Skin epidermis (tissue), 12 donors: ENCODE measurements around the gene GMDS.

Experiments
- H3K27ac ChIP-seq, 21 experiments: fragments of 200-600 bp; sonication (generic) in 11 of 21; one replicate each; pipeline ENCODE4 v1.5.0; 2020; ENCODE audit warnings: mild to moderate bottlenecking in 3 of 21, inconsistent platforms in 2 of 21, moderate library complexity in 2 of 21
- H3K4me3 ChIP-seq, 7 experiments: fragments of 200-600 bp; sonication (generic) in 2 of 7; one replicate each; pipeline ENCODE4 v1.5.0; 2020; ENCODE audit warnings: inconsistent platforms in 2 of 7, mild to moderate bottlenecking in 2 of 7, moderate library complexity in 1 of 7

GMDS gene

GRCh38 chr6:1726341-1726768, 519.0 kb downstream of the GMDS start:
- Histone ChIP-seq H3K4me3 (no peak overlapping the region), H3K27ac (no peak overlapping the region)

GRCh38 chr6:1724616-1725015, 520.8 kb downstream of the GMDS start:
- no peak overlapping the region for H3K4me3 ChIP-seq
- peak overlapping the region in 11 of 21 experiments; percentile 3 to 71 (median 41) for H3K27ac ChIP-seq

GRCh38 chr6:1724124-1724523, 521.3 kb downstream of the GMDS start:
- no peak overlapping the region for H3K4me3 ChIP-seq
- H3K27ac ChIP-seq, result peak overlapping the region in 7 of 21 experiments; percentile 4 to 61 (median 37)

DNA sequence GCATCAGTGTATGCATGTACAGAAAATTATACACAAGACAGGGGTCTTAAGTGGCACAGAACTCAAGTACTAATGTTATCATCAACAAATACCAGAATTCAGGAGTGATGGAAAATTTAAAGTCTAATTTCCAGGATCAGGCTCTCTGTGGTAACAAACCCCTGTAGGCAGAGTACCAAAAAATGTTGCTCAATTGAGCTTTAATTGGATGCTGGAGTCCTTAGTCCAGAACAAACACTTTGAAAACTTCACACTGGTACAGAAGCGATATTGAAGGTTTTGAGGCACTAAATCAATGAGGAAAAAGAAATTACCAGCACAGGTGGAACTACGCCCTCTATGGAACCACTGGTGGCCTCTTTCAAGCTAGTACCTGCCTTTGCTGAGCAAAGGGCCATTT, 522.6 kb downstream of the GMDS start:
- Histone ChIP-seq H3K4me3 (no peak overlapping the region), H3K27ac (no peak overlapping the region)

- H3K27ac ChIP-seq, result no peak overlapping the region
- H3K4me3 ChIP-seq, result no peak overlapping the region
Observed at GRCh38 chr6:1720620-1721322, 524.6 kb downstream of the GMDS start.

DNA sequence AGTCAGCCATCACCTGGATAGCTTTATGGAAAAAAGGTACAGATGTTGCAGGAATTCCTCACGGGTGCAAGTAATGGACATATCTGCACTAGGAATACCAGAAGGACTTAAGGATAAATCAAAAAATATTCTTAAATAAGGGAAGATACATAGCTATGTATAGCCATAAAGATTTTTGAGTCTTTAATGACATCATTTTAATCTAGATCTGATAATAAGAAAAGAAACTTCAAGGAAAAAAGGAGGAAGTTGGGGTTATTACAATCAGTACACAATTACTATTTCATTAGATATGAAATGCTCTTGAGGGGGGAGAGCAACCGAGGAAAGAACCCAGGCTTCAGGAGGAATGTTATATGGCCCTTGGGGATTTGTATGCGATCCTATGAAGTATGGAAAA, 525.5 kb downstream of the GMDS start:
- Histone ChIP-seq H3K27ac (no peak overlapping the region), H3K4me3 (no peak overlapping the region)

GRCh38 chr6:1716868-1717267, 528.5 kb downstream of the GMDS start:
- Histone ChIP-seq H3K4me3 (no peak overlapping the region), H3K27ac (no peak overlapping the region)

GRCh38 chr6:1716396-1716795, 529.0 kb downstream of the GMDS start:
- Histone ChIP-seq H3K27ac (peak overlapping the region in 1 of 21 experiments; percentile 34), H3K4me3 (no peak overlapping the region)

DNA sequence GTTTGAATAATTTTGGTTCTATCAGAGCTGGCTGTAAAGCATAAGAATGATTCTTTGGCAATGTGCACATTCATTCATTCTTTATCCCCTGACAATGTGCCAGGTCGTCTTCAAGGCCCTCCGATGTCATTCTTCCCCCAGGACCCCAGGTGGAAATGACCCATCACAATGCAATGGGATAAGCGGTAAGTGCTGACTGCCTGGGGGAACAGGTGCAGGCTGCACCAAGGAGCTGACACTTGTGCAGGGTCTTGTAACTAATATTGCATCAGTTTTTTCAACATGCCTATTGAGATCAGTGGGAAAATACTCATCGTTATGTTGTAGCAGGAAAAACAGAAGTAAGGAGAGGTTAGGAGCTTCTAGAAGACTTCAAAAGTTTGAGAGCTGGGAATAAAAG, 530.1 kb downstream of the GMDS start:
- Histone ChIP-seq H3K27ac (no peak overlapping the region), H3K4me3 (no peak overlapping the region)

- no peak overlapping the region for H3K4me3 ChIP-seq
Observed at GRCh38 chr6:1714654-1715053, 530.8 kb downstream of the GMDS start.

GRCh38 chr6:1713016-1713600, 532.3 kb downstream of the GMDS start:
- H3K27ac ChIP-seq, result peak overlapping the region in 1 of 21 experiments; percentile 35
- H3K4me3 ChIP-seq, result no peak overlapping the region

More at GRCh38 chr6:1714654-1715053, 530.8 kb downstream of the GMDS start:
- no peak overlapping the region for H3K27ac ChIP-seq

DNA sequence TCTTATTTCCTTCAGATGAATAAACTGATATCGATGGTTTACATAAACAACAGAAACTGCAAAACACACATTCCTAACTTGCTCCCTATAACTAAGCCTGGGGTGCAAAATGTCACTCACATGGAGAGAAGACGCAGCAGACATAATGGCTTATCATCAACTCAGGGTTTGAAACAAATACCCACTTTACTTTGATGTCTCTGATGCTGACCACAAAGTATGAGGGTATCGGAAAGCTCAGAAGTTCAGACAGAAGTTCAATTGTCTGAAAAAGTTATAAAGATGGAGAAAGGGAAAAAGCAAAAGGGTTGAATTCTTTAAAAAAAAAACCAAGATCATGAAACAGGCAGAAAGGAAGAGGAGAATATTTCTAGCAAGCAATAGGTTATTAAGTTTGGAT, 533.0 kb downstream of the GMDS start:
- no peak overlapping the region for H3K4me3 ChIP-seq

DNA sequence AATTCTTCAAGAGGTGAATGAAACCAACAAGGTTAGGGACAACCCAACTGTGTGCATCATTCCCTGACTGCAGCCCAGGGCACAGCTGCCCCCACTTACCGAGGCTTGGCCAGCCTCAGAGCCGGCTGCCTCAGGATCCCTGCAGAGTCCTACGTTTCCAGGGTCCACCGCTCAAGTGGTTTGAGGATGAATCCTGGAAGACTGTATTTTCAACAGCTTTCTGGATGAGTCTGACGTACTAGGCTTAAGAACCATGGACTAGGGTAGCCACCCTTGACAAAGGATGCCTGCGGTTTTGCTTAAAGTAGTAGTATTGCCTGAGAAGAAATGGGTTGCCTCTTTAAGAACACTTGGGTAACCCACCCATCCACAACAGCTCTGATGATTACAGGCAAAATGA, 534.3 kb downstream of the GMDS start:
- no peak overlapping the region for H3K4me3 ChIP-seq
- H3K27ac ChIP-seq, result no peak overlapping the region

More for the DNA sequence above, 533.0 kb downstream of the GMDS start:
- no peak overlapping the region for H3K27ac ChIP-seq

- H3K4me3 ChIP-seq, result no peak overlapping the region
- H3K27ac ChIP-seq, result peak overlapping the region in 2 of 21 experiments; percentile 11 to 33
Observed at GRCh38 chr6:1709234-1709641, 536.2 kb downstream of the GMDS start.

DNA sequence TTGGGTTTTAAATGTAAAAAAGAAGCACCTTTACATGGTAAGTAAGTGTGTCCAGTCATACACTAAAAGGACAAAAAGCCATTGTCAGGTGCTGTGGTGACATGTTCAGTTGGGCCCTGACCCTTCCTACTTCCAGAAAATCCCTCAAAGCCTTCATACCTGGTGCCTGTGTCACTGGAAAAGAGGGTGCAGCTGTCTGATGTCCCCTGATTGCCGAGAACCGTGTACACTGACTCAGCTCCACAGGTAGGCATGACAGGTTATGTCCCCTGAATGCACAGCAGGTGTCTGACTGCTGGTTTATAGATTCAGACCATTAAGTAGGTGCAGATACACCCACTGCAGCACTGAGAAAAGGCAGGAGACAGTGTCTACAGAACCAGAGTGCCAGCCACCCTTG, 536.6 kb downstream of the GMDS start:
- no peak overlapping the region for H3K4me3 ChIP-seq
- no peak overlapping the region for H3K27ac ChIP-seq

DNA sequence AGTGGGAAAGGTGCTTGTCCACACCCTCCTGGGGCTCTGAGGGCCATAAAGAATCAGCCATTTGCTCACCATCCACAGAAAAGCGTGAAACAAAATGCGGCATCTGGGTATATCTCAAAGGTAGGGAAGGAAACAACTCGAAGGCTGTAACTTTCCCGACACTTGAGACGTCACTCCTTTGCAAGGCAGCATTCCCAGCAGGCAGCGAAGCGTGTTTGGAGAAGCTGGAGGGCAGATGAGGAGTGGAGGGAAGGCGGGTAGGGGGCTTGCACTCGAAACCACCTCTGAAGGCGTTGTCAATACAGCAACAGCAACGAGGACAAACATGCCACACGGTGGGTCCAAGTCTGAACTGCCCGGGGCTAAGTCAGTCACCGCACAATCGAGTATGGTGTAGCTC, 537.3 kb downstream of the GMDS start:
- Histone ChIP-seq H3K27ac (no peak overlapping the region), H3K4me3 (no peak overlapping the region)

DNA sequence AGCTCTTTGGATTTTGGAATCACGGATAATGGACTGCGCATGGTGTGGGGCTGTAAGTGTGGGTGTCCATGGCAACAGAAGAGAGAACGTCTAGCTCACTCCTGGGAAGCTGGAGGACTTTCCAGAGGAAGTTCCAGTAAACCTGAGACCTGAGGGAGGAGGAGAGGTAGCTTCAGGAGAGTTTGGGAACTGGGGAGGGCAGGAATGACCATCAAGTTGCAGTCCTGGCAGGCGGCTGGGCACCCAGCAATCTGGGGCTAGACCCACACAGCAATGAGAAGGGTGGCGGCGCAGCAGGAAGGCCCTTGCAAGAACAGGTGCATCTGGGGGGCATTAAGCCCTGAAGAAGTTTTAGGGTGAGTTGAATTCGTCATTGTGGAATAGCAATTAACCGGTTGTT, 539.8 kb downstream of the GMDS start:
- H3K27ac ChIP-seq, result no peak overlapping the region
- H3K4me3 ChIP-seq, result no peak overlapping the region

GRCh38 chr6:1705183-1705582, 540.2 kb downstream of the GMDS start:
- no peak overlapping the region for H3K27ac ChIP-seq
- no peak overlapping the region for H3K4me3 ChIP-seq

DNA sequence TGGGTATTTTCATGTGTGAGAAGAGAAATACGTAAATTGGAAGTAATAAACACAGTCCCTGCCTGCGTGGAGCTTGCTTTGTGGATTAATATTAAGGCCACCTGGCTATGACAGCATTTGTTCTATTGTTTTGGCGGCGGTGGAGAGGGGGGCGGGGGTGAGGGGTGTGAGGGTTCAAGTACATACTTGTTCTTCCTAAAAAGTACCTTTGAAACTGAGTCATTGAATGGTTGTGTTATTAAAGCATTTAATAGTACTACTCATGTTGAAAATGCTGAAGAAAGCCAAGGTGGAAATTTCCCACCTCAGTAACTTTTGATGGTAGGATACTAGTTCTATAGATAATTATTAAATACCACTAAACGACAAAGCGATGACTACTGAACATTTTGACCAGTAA, 540.7 kb downstream of the GMDS start:
- Histone ChIP-seq H3K4me3 (no peak overlapping the region), H3K27ac (no peak overlapping the region)

DNA sequence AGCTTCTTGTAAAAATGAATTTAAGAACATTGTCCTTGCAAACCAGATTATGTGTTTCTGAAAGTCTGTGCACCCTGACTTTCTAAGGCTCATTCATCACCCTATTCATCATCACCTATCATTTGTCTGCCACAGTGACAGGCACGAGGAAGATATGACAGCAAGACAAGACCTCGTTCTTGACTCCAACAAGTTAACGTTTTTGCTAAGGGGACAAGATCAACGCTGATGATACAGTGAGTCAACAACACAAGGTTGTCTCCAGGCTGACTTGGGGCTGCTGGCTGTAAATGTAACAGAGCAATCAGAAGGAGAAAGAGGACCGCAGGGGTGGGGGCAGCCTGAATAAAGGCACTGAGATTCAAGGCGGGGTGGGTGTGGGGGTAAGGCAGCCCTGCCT, 541.5 kb downstream of the GMDS start:
- Histone ChIP-seq H3K4me3 (no peak overlapping the region), H3K27ac (peak overlapping the region in 2 of 21 experiments; percentile 50 to 52)

DNA sequence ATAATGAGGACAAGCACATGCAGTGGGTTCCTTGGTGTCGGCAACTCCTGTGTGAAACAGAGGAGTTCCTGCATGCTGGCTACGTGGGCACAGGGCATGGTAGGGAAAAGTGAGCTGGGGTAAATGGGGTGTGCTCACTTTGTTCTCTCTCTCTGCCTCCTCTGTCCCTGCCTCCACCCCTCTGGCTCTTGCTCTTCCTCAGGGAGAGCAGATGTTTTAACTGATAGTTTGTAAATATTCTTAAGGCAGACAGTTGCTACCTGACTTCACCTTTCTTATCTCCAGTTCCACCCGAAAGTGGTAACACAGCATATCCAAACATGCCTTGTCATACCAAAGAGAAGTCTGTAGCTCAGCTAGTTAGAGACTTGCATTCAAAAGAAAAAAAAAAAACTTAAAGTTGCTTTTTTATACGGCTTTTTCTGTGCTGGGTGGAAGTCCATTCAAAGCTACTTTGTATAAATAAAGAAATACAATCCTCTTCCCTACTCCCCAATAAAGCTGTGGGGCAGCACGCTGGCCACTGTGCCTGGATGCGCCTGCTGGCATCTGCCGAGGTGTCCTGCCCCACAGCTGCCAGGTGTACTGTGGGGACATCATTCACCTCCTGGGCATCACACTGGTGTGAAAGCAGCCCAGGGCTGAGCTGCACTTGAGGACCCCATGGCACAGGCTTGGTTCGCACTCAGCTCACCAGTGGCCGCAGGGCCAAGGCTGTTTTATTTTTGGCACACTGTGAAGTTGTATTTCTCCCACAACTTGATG, 542.1 kb downstream of the GMDS start:
- H3K27ac ChIP-seq, result peak overlapping the region in 3 of 21 experiments; percentile 8 to 50 (median 12)
- H3K4me3 ChIP-seq, result no peak overlapping the region
